Parathyroid adenoma (tissue), 2 donors: Measurements from ENCODE around the gene GLRX3.
"Not testable (repeated sequence)": the region's sequence is repeated elsewhere in the genome, so short reads cannot be mapped to it uniquely, and the experiment has no call there.

Source experiments
- H2AFZ ChIP-seq: fragments of 300-600 bp; sonication (generic); one replicate; pipeline ENCODE4 v1.7.0; 2017; ENCODE audit warnings: antibody characterized with exemption, mild to moderate bottlenecking
- H3K27ac ChIP-seq: fragments of 300-600 bp; sonication (generic); one replicate; pipeline ENCODE4 v1.7.0; 2017
- H3K27me3 ChIP-seq: fragments of 300-600 bp; sonication (generic); one replicate; pipeline ENCODE4 v1.7.0; 2017; ENCODE audit warnings: low read length; ENCODE audit not compliant: control insufficient read depth, insufficient read depth
- H3K36me3 ChIP-seq: fragments of 300-600 bp; sonication (generic); one replicate; pipeline ENCODE4 v1.7.0; 2017; ENCODE audit warnings: low read length; ENCODE audit not compliant: control insufficient read depth, insufficient read depth
- H3K4me1 ChIP-seq: fragments of 300-600 bp; sonication (generic); one replicate; pipeline ENCODE4 v1.7.0; 2017; ENCODE audit warnings: control low read depth
- H3K4me2 ChIP-seq: fragments of 300-600 bp; sonication (generic); one replicate; pipeline ENCODE4 v1.7.0; 2017; ENCODE audit warnings: low read length
- H3K4me3 ChIP-seq: fragments of 300-600 bp; sonication (generic); one replicate; pipeline ENCODE4 v1.7.0; 2017; ENCODE audit warnings: low read depth, low read length
- H3K79me2 ChIP-seq: fragments of 300-600 bp; sonication (generic); one replicate; pipeline ENCODE4 v1.7.0; 2017; ENCODE audit warnings: control low read depth
- H3K9ac ChIP-seq: fragments of 300-600 bp; sonication (generic); one replicate; pipeline ENCODE4 v1.7.0; 2017; ENCODE audit warnings: mild to moderate bottlenecking
- H3K9me3 ChIP-seq: fragments of 300-600 bp; sonication (generic); one replicate; pipeline ENCODE4 v1.7.0; 2017; ENCODE audit warnings: low read length; ENCODE audit not compliant: control insufficient read depth
- TF ChIP-seq, protein P1 (sequence below): fragments of 300-600 bp; sonication (generic); IDR thresholded peaks from one replicate; pipeline ENCODE4 v1.7.0; 2017; ENCODE audit warnings: antibody characterized with exemption, mild to moderate bottlenecking
- donor health status: primary hyperparathyroidism.

The GLRX3 gene

DNA sequence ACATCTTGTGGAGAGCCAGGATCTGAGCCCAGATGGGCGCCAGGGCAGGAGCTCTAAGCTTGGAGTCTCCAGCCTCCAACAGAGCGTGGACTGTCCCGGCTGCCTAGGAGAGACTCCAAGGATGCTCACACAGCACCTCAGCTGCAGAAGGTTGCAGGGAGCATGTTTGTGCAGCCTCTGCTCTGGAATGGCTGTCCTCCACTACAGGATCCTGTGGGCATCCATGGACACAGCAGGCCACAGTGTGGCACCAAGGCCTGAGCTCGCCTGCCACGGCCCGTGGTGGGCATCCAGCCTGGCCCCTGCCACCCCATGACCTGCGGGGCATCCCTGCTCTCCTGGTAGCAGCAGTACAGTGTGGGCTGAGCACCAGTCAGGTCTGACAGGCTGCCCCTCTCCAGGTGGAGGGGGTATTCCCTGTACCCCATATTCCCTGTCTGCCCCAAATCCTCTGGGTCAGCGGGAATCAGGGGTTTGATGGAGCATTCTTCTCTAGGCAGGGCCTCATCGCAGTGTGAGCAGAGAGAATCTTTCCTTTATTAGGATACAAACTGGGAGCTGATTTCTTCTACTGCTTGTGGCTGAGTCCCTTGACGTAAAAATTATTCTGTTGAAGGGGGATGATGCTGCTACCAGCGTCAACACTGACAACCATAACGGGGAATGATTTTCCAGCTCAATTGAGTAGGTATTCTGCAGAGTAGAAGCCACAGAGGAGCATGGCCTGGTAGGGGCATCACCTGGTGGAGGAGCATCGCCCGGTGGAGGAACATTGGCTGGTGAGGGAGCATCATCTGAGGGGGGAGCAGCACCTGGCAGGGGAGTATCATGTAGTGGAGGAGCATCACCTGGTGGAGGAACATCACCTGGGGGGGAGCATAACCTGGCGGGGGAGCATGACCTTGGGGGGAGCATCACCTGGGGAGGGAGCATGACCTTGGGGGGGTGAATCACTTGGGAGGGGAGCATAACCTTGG, 60.6 kb downstream of the GLRX3 start:
- Histone ChIP-seq H3K4me2 (no peak overlapping the region), H3K79me2 (no peaks in the 10 kb centered on the region), H3K27ac (no peak overlapping the region), H3K4me3 (no peak overlapping the region), H2AFZ (no peak overlapping the region), H3K27me3 (no peaks in the 10 kb centered on the region), H3K36me3 (no peaks in the 10 kb centered on the region), H3K4me1 (no peaks in the 10 kb centered on the region), H3K9me3 (no peaks in the 10 kb centered on the region), H3K9ac (no peak overlapping the region)
- TF ChIP-seq, protein P1, sequence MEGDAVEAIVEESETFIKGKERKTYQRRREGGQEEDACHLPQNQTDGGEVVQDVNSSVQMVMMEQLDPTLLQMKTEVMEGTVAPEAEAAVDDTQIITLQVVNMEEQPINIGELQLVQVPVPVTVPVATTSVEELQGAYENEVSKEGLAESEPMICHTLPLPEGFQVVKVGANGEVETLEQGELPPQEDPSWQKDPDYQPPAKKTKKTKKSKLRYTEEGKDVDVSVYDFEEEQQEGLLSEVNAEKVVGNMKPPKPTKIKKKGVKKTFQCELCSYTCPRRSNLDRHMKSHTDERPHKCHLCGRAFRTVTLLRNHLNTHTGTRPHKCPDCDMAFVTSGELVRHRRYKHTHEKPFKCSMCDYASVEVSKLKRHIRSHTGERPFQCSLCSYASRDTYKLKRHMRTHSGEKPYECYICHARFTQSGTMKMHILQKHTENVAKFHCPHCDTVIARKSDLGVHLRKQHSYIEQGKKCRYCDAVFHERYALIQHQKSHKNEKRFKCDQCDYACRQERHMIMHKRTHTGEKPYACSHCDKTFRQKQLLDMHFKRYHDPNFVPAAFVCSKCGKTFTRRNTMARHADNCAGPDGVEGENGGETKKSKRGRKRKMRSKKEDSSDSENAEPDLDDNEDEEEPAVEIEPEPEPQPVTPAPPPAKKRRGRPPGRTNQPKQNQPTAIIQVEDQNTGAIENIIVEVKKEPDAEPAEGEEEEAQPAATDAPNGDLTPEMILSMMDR: no peak

DNA sequence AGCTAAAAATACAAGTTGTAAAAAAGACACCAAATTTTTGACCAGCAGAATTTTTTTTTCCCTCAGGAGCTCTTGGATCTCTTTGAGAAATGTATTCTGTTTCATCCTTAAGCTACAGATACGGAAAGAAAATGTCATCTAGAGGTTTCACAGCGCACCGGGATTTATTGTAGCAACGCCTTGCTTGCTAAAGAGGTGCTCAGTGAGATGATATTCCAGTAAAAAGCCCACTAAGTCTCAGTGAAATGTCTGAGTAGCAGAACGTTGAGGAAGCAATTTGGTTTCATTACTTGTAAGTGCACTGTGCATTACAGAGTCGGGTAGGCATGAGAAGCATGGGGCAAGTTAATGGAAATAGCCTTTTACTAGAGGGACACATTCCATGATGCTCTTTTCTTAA, 62.5 kb downstream of the GLRX3 start:
- no peaks in the 10 kb centered on the region for H3K4me1 ChIP-seq
- no peaks in the 10 kb centered on the region for H3K36me3 ChIP-seq
- no peak overlapping the region for H3K27ac ChIP-seq
- H3K4me2 ChIP-seq: no peak overlapping the region
- no peak overlapping the region for H3K4me3 ChIP-seq
- H3K79me2 ChIP-seq: no peaks in the 10 kb centered on the region
- TF ChIP-seq, protein P1: no peak
- H2AFZ ChIP-seq: no peak overlapping the region
- no peaks in the 10 kb centered on the region for H3K27me3 ChIP-seq
- no peaks in the 10 kb centered on the region for H3K9me3 ChIP-seq
- H3K9ac ChIP-seq: no peak overlapping the region

DNA sequence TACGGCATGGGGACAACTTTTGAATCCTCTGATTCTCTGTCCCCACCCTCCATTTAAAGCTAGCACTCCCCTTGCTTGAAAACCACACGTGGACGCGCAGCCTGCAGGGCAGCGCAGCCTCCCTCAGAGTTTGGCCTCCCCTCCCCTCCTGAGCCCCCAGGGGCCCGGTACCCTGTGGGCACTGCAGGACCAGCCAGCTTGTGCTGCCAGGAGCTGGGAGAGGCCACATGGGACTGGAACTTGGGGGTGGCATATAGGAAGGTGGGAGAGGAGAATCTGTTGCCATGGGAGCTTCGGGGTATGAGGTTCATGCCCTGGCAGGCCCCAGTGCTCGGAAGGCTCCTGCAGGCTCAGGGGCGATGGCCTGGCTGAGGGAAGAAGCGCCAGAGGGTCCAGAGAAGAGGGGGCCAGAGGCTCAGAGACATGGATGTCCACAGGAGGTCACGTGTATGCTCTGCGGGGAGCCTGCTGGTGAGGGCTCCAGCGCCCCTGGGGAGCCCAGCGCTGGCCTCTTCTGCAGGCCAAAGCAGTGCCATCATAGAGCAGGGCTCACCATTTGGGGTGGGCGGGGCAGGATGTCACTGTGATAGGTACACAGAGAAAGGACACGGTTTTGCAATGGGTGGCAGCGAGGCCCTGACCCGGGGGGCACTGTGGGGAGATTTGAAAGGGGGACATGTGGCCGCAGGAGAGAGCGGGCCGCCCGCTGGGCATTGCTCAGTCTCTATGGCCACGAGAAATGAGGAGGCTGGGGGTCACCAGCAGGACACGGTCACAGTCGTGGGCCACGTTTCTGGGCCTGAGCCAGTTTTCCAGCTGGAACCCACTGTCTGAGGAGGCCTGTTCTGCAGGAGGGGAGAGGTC, 64.2 kb downstream of the GLRX3 start:
- H3K4me3 ChIP-seq: no peak overlapping the region
- no peak overlapping the region for H3K4me2 ChIP-seq
- no peaks in the 10 kb centered on the region for H3K9me3 ChIP-seq
- no peak overlapping the region for H3K9ac ChIP-seq
- no peak overlapping the region for H3K27ac ChIP-seq
- no peaks in the 10 kb centered on the region for H3K79me2 ChIP-seq
- TF ChIP-seq, protein P1: no peak
- H3K4me1 ChIP-seq: no peaks in the 10 kb centered on the region
- no peak overlapping the region for H2AFZ ChIP-seq
- no peaks in the 10 kb centered on the region for H3K36me3 ChIP-seq
- no peaks in the 10 kb centered on the region for H3K27me3 ChIP-seq

DNA sequence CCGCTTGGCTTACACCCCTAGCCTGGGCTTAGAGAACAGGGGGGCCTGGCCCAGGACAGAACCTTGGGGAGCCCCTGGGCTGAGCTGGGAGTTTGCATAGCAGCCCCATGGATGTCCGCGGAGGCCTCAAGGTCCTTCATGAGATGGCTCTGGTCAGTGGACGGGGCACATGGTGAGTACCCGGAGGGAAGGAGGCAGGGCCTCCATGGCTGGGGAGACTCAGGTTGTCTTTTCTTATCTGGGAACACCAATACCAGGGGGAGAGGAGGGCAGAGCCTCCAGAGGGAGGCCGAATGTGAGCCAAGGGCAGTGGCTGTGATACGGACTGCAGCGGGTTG, 64.8 kb downstream of the GLRX3 start:
- no peaks in the 10 kb centered on the region for H3K79me2 ChIP-seq
- H3K4me2 ChIP-seq: no peak overlapping the region
- H3K36me3 ChIP-seq: no peaks in the 10 kb centered on the region
- H3K27me3 ChIP-seq: no peaks in the 10 kb centered on the region
- H3K27ac ChIP-seq: no peak overlapping the region
- no peaks in the 10 kb centered on the region for H3K4me1 ChIP-seq
- TF ChIP-seq, protein P1: no peak
- no peak overlapping the region for H2AFZ ChIP-seq
- no peak overlapping the region for H3K4me3 ChIP-seq
- no peaks in the 10 kb centered on the region for H3K9me3 ChIP-seq
- H3K9ac ChIP-seq: no peak overlapping the region

DNA sequence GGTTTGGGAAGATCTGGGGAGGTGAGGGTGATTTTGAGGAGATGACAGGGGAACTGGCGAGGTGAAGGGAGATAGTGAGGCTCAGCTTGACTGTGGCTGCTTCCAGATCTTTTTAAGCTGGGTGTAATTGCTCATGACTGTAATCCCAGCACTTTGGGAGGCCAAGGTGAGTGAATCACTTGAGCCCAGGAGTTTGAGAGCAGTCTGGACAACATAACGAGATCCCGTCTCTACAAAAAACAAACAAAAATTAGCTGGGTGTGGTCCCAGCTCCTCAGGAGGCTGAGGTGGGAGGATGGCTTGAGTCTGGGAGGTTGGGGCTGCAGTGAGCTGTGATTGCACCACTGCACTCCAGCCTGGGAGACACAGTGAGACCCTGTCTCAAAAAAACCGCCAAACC, 66.0 kb downstream of the GLRX3 start:
- H3K27ac ChIP-seq, H3K9me3 ChIP-seq, H3K27me3 ChIP-seq, H3K4me3 ChIP-seq, H2AFZ ChIP-seq, H3K4me1 ChIP-seq, H3K79me2 ChIP-seq, H3K4me2 ChIP-seq, H3K36me3 ChIP-seq, H3K9ac ChIP-seq: not testable (repeated sequence)
